Measurements from ENCODE around the gene APC2.

GRCh38 chr19:1466018-1466460 lies 16.1 kb downstream of the APC2 start:
- TF ChIP-seq POLR2A (IDR thresholded peaks at IDR 0.05; ENCODE audit: low read length) (no peak), GATA1 (IDR thresholded peaks at IDR 0.05; ENCODE audit: low read depth, low read length) (no peak)
